Activated CD4-positive, alpha-beta T cell treated with anti-CD3 and anti-CD28 coated beads, Interleukin-2, Interleukin-4, amounts not matched to agents 100 ng/mL and 50 ng/mL, durations not matched to agents 16 hours and 8 hours (primary cell): ENCODE data around the gene KRTAP25-1.

ENCODE experiments used
- DNase-seq: peaks from one replicate; pipeline ENCODE4 v3.0.0-alpha.2; 2020; ENCODE audit warnings: low spot score

The KRTAP25-1 gene

DNA sequence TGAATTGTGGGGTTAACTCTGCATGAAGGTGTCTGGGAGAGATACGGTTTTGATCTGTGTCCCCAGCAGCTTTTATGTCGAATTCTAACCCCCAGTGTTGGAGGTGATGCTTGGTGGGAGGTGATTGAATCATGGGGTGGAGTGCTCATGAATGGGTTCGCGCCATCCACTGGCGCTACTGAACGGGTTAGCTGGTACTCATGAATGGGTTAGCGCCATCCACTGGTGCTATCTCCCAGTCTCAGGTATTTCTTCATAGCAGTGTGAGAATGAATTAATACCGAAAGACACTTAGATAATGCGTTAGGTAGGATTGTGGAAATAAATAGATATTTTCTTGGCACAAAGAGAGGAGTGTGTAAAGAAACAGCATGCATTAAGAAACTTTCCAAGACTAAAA is 40.5 kb downstream of the KRTAP25-1 start:
- DNase-seq, result no peak

DNA sequence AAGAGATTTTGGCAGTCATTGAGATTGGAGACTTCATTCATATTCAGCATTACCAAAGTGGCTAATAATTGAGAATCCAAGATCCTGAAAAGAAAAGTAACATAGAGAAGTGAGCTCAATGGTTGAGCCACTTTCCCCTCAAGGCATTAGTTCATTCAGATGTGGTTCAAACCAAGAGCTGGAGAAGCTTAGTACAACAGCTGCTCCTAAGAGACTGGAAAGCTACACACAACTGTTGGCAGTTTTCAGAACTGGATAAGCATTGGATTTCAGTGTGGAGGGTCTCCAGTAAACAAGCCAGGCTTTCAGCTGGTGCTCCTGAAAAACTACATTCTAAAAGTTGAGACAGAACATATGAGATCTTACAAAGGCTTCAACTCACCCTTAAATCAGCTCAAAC is 44.3 kb downstream of the KRTAP25-1 start:
- no peak for DNase-seq

DNA sequence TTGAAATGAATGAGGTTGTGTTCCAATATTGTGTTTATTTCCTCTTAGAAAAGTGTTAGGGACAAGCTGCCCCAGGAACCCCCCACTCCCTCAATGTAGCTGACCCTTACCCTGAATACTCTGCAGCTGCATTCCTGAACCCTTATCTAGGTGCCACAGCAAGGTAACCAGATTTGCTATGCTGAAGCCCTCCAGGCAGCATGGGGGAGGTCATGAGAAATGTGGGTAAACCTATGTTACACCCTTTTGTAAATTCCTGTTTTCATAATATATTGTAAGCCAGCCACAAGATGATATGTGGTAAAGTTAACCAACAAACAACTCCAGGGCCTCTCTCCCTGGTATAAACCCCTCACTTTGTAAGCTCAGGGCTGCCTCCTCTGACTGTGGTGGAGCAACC is 45.6 kb downstream of the KRTAP25-1 start:
- DNase-seq, result no peak

DNA sequence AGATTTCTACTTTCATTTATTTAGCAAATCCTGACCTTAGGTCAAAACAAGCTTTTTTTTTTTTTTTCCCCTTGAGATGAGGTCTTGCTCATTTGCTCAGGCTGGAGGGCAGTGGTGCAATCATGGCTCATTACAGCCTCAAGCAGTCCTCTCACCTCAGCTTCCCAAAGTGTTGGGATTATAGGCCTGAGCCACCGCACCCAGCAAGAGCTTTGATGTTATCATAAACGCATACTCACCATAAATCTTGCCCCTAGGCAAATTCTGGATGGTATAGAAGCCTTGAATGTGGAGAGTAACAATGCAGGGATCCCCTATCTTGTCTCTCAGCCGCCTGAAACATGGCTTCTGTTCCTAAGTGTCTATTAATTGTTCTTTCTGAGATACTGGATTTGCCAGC is 48.7 kb downstream of the KRTAP25-1 start:
- no peak for DNase-seq
